ENCODE data around the gene MS4A13.
"Not testable (repeated sequence)": the region's sequence is repeated elsewhere in the genome, so short reads cannot be mapped to it uniquely, and the experiment has no call there.

MS4A13 gene, protein sequence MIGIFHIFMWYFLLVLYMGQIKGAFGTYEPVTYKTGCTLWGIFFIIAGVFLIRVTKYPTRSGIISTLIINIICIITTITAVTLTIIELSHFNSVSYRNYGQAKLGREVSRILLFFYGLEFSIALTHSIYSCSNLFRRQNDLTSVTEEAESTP

DNA sequence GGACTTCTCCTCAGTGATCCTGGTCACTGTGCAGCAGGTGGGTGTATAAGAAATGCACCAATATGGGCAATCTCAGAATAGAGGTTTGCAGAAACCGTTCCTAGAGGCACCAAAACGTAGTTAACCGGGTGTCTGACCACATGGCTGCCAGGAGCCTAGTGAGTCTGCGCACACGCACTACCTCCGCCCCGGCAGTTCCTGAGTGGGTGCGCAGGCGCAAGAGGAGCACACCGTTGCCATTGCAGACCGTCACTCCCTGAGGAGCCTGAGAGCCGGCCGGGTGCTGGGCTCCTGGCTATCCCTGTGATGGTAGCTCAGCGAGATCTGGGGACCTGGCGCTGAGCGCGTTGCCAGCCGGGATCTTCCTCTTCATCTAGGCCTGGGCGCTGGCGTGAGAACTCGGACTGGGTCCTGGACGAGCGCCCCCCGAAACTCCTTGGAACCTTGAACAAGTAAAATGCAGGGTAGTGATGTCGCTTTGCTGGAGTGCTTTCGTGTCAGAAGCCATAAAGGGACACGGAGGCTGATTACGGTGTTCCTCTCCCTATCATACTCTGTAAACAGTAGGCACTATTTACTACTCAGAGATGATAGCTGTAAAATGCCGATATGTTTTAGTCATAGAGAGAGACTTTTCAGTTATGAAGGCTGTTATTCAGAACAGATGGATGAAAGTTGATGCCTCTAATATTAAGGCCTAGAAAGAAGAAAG lies at the start of gene MS4A13:
TSS of gene MS4A13 (plus strand) at position 249 of the 712 bp plus-strand sequence. CDS start 2,692 bp downstream, outside the sequence.
- DNase-seq (ENCODE audit: low spot score), result no peak

DNA sequence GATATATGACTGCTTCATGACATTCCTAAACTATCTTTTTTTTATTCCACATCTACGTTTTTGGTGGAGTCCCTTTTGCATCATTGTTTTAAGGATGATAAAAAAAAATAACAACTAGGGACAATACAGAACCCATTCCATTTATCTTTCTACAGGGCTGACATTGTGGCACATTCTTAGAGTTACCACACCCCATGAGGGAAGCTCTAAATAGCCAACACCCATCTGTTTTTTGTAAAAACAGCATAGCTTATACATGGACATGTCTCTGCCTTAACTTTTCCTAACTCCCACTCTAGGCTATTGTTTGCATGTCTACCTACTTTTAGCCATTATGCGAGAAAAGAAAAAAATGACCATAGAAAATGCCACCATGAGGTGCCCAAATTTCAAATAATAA lies 46.4 kb upstream of the MS4A13 start:
- no peak for DNase-seq (ENCODE audit: low spot score)

DNA sequence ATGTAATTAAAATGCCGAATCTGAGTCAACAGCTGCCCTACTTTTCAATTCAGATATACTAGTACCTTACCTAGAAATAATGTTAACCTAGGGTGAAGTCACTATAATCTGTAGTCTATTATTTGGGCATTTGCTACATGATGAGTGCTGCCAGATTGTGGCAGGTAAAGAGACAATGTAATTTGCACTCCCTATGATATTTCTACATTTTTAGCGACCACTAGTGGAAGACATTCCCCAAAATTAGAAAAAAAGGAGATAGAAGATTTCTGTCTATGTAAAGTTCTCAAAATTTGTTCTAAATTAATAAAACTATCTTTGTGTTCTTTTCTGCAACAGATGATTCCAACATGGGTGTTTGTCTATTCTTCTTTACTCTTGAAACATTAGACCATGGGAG lies 45.5 kb upstream of the MS4A13 start:
- no peak for DNase-seq (ENCODE audit: low spot score)

DNA sequence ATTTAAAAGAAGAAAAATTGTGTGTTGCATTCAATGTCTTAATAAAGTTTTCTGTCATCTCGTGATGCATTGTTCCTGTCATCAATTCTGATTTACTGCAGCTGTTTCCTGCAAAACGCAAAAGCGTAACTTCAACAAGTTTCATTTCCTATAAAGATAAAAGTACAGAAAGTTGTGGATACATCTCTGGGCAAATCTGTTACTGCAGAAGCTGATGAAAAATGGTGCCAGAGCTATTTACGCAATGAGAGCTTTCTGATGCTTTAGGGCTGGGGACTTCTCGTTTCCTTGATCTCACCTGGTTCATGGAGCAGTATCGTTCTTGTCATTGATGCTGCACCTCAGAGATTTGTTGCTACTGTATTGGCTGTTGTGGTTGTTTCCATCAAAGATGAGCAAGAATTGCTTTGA lies 38.2 kb upstream of the MS4A13 start:
- DNase-seq (ENCODE audit: low spot score), result peak; percentile 84

DNA sequence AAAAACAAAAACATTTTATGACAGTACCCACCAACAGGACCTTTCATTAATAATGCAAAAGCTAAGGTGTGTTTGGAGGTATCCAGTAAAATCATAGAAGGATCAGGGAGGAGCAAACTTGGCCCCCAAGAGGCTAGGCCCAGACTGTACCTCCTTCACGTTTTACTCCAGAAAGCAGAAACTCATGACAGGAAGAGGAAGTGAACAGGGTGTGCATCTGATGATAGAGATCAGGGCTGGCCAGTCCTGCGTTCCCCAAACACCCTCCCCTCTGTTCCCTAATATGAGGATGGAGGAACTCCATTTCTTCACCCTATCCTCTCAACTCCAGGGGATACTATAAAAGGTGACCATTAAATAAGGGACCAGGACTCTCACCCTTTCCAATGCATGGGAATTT lies 32.8 kb upstream of the MS4A13 start:
- peak; percentile 27 for DNase-seq (ENCODE audit: low spot score)

DNA sequence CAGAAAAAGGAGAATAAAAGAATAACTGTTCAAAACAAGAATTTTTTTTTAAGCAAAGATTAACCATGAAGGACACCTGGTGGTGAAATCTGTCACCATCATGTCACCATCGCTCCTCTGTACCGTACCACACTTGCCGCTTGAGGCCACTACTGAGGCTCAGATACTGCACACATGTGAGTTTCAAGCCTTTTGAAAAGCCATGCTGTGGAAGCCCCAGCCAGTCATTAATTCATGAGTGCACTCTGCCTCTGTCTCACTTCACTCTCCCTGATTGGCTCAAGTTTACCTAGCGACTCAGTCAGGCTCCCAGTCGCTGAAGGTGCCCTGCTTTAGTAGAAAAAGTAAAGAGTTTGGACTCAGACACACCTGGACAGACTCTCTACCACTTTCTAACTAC lies 29.2 kb upstream of the MS4A13 start:
- DNase-seq (ENCODE audit: low spot score), result peak; percentile 91

DNA sequence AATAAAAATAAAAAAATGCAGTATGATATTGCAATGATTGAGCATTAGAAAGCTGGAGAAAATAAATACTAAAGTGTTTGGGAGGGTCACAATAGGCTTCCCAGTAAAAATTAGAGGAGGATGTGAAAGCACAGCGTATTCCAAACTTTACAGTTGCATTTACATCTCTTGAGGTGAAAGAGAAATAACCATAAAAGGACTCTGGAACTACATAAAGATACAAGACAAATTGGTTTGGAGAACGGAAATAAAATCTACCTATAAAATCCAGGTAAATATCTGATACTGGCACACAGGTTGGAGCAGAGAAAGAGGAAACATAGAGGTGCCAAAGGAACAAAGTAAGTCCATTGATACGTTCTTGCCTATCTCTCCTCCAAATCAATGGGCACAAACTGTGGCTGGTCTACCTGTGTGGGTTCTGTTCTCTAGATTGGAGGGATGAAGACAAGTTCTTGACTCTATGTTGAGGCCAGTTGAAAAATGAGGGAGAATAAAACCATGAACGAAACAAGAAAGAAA lies 22.6 kb upstream of the MS4A13 start, which contains the start of gene MS4A12:
TSS of gene MS4A12 (plus strand) at position 291 of the 522 bp plus-strand sequence. CDS start 4,541 bp downstream, outside the sequence.
- DNase-seq (ENCODE audit: low spot score), result no peak

DNA sequence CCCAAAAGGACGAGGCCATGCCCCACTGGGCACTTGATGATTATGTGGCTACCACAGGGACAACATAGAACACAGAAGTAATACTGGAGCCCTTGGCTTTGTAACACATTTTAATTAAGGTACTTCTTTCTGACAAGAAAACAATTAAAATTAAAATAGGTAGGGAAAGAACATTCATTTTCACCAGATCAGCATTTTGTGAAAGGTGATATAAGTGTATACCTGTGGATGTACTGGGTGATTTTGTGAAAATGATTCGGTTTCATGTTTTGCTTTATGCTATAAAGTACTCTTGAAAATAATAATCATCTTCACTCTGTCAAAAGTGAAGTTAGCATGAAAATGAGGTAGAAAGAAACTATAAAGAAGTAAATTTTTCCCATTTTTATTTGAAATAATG lies 21.7 kb upstream of the MS4A13 start:
- DNase-seq (ENCODE audit: low spot score), result no peak

DNA sequence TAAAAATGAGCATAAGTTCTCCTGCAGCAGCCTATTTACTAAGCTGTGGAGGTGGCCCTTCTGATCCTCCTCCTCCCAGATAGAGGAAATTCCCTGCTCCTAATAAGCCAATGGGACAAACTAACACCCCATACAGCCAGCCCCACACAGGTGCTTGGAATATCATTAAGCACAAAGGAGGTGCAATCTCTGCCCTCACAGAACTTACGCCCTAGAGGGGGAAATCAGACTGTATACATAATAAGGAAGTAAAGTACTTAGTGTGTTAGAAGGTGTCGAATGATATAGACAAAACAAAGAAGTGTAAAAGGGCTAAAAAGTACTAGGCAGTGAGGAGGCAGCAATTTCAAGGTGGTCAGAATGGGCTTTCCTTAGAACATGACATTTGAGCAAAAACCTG lies 16.8 kb upstream of the MS4A13 start:
- DNase-seq (ENCODE audit: low spot score), result no peak

DNA sequence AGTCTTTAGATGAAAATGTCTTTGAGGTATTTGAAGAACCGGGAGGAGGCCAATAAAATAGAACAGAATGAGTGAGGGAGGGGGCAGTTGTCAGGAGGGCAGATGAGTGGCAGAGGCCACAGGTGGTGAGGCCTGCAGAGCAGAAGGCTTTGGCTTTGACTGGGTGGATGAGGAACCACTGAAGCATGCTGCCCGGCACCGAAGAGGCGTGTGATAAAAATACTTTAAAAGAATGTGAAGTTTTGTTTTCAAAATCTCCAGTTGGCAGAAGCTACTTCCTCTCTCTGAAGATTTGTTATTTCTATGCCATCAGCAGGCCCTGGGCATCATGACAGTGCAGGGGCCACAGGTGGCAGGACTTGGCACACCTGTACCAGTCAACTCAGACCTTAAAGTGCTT lies 16.3 kb upstream of the MS4A13 start:
- peak; percentile 75 for DNase-seq (ENCODE audit: low spot score)

DNA sequence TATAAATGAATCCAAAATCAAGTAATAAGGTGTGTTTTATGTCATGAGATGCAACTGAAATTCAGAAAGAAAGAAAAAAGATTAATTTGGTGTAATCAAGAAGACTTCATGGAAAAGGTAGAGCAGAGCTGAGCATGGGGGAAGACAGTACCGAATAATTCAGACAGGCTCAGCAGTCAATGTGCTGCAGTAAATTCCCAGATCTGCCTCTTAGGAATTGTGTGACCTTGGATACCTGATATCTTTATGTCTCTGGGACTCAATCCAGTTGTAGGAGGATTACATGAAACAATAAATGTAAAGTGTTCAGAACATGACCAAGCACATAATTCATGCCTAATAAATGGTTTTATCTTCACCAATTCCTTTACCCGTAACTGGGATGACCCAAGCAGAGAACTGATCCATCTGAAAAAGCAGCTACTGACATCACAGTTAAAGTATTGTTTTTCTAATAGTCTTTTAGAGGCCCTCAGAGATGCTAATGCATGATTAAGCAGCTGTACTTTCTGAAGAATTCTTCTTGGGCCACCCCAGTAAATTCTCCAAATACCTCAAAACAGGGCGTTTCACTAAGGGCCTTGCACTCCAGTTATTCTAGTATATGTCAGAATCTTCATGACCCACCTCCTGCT lies 14.8 kb upstream of the MS4A13 start:
- no peak for DNase-seq (ENCODE audit: low spot score)

DNA sequence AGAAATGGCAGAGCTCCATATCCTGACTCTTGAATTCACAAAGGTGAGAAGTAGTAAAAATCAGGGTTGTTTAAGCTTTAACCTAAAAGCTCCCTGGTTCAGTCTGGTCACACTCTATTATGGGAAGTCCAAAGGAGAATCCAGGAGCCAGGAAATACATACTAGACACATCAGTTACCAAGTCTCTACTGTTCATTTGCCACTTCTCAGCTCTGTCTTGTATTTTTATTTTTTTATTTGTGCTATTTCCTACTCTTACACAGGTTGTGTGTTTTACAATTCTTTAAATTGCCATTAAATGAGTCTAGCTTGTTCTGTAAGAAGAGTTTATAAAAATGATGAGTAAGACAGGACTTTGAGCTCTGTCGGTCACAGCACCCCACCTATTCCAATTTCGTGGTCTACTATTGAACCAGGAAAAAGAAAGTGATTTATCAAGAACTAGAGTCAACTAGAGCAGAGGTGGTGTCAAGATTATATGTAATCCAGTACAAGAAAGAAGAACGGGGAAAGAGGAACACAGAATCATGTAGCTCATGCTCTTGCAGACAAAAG lies 12.9 kb upstream of the MS4A13 start:
- DNase-seq (ENCODE audit: low spot score), result no peak

DNA sequence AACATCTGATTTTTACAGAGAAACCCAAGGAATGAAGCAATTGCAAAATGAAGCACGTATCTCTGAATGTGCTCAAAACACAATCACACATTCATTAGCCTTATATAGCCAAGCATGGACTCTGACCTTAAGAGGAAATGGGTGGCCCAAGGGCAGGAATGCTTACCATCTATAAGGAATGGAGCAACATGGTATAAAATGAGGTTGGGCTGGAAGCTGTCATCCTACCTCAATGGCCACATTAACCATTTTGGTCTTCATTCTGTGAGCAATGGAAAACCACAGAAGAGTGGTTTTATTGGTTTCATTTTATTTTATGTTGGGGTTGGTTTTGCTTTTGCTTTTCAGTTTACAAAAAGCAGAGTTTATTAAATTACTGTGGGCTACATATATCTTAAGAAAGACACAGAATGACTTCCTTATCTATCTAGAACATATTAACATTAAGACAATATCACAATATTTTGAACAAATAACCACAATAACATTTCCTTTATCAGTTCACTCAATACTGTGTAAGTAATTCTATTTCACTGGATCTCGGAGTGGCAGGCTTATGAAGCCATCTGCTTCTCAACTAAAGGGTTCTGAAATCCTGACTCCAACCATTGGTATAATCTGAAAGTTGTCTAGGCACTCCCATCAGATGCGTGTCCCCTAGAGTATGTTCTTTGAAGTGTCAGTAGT lies 10.8 kb upstream of the MS4A13 start:
- no peak for DNase-seq (ENCODE audit: low spot score)

DNA sequence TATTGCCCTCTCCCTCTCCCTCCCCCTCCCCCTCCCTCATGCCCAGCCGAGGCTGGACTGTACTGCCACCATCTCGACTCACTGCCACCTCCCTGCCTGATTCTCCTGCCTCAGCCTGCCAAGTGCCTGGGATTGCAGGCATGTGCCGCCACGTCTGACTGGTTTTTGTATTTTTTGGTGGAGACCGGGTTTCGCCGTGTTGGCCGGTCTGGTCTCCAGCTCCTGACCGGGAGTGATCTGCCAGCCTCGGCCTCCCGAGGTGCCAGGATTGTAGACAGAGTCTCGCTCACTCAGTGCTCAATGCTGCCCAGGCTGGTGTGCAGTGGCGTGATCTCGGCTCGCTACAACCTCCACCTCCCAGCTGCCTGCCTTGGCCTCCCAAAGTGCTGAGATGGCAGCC lies 5.6 kb upstream of the MS4A13 start:
- not testable (repeated sequence) for DNase-seq (ENCODE audit: low spot score)

DNA sequence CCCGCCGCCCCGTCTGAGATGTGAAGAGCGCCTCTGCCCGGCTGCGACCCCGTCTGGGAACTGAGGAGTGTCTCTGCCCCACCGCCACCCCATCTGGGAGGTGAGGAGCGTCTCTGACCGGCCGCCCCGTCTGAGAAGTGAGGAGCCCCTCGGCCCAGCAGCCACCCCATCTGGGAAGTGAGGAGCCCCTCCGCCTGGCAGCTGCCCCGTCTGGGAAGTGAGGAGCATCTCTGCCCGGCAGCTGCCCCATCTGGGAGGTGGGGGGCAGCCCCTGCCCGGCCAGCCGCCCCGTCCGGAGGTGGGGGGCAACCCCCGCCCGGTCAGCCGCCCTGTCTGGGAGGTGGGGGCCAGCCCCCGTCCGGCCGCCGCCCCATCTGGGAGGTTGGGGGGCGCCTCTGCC lies 5.0 kb upstream of the MS4A13 start:
- not testable (repeated sequence) for DNase-seq (ENCODE audit: low spot score)

DNA sequence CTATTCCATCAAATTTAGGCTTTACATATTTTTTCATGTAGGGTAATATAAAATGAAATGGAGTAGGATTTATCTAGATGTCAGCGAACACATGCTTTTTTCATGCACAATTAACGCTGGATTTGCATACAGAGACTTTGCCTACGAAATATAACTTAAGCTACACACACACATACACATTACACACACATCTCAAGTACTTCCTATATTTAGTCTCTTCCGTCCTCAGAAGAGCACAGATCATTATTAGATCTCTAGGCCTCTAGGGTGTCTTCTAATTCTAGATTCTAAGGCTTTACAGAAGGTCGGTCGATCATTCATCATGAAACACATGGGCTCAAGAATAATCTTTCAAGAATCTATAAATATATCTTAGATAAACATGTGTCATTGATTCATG lies 3.8 kb upstream of the MS4A13 start:
- DNase-seq (ENCODE audit: low spot score), result peak; percentile 31

DNA sequence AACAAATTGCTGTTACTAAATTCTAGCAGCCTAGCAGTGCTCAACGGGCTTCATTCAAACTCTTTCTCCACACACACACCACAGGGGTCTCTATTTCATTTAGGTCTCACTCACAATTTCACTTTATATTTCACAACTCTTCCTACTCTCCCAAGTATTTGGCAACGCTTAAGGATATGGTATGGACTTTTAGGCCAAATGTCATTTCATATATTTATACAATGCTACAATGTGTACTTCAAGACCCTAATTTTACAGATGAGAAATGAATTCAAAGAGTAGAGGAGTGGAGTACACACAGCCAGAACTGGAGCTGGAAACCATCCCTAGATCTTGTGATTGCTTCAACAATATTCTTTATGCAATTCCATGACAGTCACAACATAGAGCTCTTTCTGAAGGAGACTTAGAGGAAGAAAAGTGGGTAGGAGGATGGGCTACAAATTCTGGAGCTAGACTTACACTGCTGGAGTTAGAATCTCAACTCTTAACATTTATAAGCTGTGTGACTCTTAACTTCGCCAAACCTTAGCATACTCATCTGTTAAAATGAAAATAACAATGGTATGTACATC lies 2.5 kb upstream of the MS4A13 start:
- no peak for DNase-seq (ENCODE audit: low spot score)

DNA sequence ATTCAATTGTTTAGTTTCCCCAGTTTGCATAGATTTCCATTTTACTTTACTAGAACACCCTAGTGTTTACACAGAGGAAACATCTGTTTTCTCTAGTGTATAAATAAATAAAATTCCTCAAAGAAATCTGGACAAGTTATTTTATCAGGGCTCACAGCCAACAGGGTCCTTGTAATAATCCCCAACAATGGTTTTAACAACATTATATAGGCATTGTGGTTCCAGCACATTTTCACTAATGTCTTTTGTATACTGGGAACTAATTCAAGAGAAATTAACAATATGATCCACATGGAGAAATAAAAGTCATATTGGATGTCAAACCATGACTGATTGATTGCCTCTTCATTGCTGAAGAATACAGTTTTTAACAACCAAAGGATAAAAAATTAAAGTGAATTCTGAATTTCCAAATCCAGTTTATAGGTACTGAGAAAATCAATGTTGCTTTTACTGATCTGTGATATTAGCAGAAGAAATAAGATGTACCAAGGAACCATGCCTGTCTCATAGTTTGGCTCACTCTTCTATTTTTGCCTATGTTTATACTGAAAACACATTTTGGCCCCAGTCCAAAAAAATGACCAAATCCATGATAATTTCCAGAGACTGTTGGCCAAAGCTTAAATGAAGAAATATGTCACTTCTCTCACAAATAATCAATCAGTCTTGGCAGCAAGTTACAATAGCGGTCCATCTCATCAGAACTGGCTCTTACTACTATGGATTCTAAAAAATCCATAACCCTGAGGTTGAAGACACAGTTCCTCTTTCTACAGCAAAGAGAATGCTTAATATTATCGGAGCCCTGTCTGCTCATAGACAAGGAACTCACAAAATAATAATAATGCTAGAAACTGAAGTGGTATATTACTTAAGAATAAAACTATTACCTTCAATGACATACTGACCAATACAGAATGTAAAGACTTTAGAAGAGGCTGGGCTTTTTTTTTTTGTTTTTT lies 1.4 kb upstream of the MS4A13 start:
- no peak for DNase-seq (ENCODE audit: low spot score)

DNA sequence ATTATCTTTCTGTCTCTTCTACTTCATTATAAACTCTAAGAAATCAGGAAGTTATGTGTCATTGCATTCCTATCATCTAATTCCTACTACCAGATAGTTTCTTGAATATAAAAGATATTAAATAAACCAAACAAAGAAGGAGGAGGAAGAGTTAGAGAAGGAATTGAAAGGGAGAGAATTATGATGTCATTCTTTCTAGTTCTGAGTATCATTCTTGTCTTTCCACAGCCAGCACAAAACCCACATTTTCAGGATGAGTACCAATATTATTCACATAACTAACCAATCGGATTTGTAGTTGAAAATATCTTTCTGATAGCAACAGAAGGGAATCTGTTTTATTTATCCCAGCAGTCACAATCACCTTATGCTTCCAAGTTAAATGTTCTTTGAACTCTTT lies 13.3 kb downstream of the MS4A13 start:
- DNase-seq (ENCODE audit: low spot score), result no peak

DNA sequence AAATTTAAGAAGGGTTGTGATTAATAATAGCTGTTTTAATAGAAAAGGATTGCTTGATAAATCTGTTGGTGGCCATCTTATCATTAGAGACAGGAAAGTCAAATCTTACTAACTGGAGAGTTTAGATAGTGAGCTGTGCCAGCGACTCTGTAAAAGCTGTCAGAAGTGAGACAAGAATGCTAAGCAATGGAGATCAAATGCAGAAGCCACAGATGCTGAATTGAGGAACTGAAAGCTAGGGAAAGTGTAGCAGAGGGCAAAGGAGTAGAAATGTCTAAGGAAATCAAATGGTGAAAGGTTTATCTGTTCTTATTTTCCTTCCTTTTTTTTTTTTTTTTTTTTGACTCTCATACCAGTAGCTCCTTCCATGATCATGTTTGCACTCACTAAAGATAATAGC lies 13.7 kb downstream of the MS4A13 start:
- peak; percentile 71 for DNase-seq (ENCODE audit: low spot score)

Data from NAMALWA (cell line).